Omental fat pad (tissue), 4 donors: ENCODE results near the gene VEGFB. TPM values are rescaled to one million over a fixed set of nuclear protein-coding genes. Genes with fewer than 3 reads are reported as not detected.

ENCODE experiments used
- ATAC-seq: fragments of 150-250 bp; one replicate; pipeline ENCODE4 v1.9.1; 2016; ENCODE audit warnings: mild to moderate bottlenecking, moderate library complexity; ENCODE audit not compliant: low FRiP score
- DNase-seq: peaks from one replicate; pipeline ENCODE4 v3.0.0-alpha.2; 2019; ENCODE audit warnings: low spot score
- total RNA-seq, 4 donors: library from RNA; depleted of rRNA; stranded (reverse); fragments of >200 nt; gene quantifications; one replicate each; pipeline ENCODE4 v1.1.0, GENCODE V29; 2016
- TF ChIP-seq, protein P1 (sequence below), 3 donors: fragments of 450-650 bp; IDR thresholded peaks; one replicate each; pipeline ENCODE4 v1.5.1; 2016 to 2017; ENCODE audit warnings: antibody characterized with exemption in 3 of 3, mild to moderate bottlenecking in 3 of 3, moderate library complexity in 2 of 3

The VEGFB gene
- total RNA-seq, 4 donors from 2014 or later: 89.2 to 172 (median 149) TPM

DNA sequence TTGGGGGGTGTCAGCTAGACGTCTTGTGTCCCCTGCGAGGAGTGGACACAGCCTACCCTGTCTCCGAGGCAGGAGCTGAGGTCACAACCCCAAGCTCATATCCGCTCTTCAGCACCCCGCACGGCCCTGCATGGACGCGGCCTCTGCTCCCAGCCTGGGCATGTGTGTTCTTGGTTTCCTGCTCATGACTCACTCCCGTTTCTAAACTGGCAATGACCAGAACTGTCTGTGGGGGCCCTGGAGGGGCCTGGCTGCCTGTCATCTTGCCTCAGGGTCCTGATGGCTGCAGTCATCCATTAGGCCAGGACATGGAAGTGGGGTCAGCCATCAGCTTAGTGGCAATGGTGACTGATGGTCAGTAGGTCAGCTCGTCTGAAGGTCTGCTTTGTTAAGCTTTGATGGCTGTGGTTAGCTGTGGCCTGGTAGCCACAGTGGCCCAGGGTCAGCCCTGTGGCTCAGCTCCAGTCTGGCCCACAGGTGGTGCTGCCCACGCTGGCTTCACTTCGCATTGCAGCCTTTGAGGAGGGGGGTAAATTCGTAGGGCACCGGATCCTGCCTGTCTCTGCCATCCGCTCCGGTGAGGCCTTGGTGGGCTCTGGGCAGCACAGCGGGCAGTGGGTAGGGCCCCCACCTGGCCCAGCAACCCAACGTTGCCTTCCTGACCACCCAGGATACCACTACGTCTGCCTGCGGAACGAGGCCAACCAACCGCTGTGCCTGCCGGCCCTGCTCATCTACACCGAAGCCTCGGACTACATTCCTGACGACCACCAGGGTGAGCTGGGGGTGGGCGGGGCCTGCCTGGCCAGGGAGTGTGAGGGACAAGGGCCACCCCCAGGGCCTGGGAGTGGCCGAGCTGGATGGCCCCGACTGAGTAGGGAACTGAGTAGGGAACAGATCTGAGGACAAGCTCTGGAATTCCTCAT is 28.9 kb downstream of the VEGFB start:
- TF ChIP-seq, protein P1, sequence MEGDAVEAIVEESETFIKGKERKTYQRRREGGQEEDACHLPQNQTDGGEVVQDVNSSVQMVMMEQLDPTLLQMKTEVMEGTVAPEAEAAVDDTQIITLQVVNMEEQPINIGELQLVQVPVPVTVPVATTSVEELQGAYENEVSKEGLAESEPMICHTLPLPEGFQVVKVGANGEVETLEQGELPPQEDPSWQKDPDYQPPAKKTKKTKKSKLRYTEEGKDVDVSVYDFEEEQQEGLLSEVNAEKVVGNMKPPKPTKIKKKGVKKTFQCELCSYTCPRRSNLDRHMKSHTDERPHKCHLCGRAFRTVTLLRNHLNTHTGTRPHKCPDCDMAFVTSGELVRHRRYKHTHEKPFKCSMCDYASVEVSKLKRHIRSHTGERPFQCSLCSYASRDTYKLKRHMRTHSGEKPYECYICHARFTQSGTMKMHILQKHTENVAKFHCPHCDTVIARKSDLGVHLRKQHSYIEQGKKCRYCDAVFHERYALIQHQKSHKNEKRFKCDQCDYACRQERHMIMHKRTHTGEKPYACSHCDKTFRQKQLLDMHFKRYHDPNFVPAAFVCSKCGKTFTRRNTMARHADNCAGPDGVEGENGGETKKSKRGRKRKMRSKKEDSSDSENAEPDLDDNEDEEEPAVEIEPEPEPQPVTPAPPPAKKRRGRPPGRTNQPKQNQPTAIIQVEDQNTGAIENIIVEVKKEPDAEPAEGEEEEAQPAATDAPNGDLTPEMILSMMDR (IDR thresholded peaks at IDR 0.05): no peak
- no peak for DNase-seq
- ATAC-seq: no peak

- ATAC-seq (no peak), DNase-seq (no peak)
- TF ChIP-seq, protein P1 (IDR thresholded peaks at IDR 0.05): no peak
Observed at GRCh38 chr11:64263947-64264317, 29.5 kb downstream of the VEGFB start.

GRCh38 chr11:64264371-64264852 is 30.0 kb downstream of the VEGFB start:
- ATAC-seq (no peak), DNase-seq (no peak)
- TF ChIP-seq, protein P1 (IDR thresholded peaks at IDR 0.05): no peak

DNA sequence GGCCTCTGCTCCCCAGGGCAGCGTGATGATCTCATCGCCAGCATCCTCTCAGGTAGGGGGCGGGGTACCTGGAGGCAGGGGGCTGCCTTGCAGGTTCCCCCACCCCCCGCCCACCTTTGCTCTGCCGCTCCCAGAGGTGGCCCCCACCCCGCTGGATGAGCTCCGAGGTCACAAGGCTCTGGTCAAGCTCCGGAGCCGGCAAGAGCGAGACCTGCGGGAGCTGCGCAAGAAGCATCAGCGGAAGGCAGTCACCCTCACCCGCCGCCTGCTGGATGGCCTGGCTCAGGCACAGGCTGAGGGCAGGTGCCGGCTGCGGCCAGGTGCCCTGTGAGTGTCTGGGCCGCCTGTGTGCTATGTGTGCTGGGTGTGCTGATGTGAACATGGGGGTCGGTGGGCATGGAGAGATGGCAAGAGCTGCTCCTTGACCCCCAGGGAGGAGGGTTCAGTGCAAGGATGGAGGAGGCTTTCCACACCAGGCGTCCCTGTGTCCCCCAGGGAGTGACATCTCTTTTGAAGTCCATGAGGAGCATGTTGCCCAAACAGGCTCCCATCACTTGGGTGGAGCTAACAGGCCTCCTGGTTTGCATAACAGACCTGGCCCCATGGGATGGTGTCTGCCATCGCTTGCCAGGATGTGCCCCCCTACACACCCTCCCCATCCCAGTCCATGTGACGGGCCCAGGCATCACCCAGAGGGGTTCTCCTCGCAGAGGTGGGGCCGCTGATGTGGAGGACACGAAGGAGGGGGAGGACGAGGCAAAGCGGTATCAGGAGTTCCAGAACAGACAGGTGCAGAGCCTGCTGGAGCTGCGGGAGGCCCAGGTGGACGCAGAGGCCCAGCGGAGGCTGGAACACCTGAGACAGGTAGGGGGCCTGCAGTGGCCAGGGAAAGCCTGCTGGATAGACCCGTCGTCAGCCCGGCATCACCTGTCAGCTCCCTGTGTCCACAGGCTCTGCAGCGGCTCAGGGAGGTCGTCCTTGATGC is 31.1 kb downstream of the VEGFB start:
- ATAC-seq: no peak
- no peak for DNase-seq
- TF ChIP-seq, protein P1 (IDR thresholded peaks at IDR 0.05): no peak

DNA sequence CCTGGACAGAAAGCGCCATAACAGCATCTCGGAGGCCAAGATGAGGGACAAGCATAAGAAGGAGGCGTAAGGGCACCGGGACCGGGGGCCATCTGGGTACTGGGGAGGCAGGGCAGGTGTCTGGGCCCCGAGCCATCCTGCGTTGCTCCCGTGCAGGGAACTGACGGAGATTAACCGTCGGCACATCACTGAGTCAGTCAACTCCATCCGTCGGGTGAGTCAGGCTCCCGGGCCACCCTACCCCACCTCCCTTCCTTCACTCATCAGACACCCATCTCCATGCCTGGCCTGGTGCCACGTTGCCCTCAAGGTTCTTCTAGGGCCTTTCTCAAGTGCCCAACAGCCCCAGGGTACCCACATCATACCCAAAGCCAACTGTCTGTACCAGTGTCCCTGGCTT is 32.0 kb downstream of the VEGFB start:
- ATAC-seq (no peak), DNase-seq (no peak)
- TF ChIP-seq, protein P1 (IDR thresholded peaks at IDR 0.05): no peak

GRCh38 chr11:64267207-64267945 is 33.0 kb downstream of the VEGFB start:
- TF ChIP-seq, protein P1 (IDR thresholded peaks at IDR 0.05): no peak
- no peak for ATAC-seq
- no peak for DNase-seq
